K562 (cell line): Measurements from ENCODE around the gene KIZ. TPM values are rescaled to one million over a fixed set of nuclear protein-coding genes. Genes with fewer than 3 reads are reported as not detected.

Experiments used
- ATAC-seq: fragments of 200-7000 bp; cut with Tn5 transposase; 3 replicates; pipeline ENCODE4 v1.9.1; 2020; ENCODE audit warnings: moderate library complexity
- BruUV-seq: library from RNA; stranded (reverse); fragments of 400-500 nt; replicated peaks from 2 replicates; lab custom pipeline; 2021; lab: Mats Ljungman, UMichigan
- CTCF ChIA-PET: fragments of 300-600 bp; formaldehyde crosslinking; extraction: SDS; loops from one replicate; lab custom pipeline; 2021; ENCODE audit warnings: low intra/inter-chr PET ratio; lab: Yijun Ruan, JAX
- POLR2A ChIA-PET: fragments of 300-600, 350-650 bp; sonication (Branson Sonifier 250); formaldehyde crosslinking; extraction: SDS; loops from one replicate; lab custom pipeline; 2021; ENCODE audit warnings: antibody characterized with exemption, inconsistent platforms; lab: Yijun Ruan, JAX
- DNase-seq, 4 experiments: peaks; one replicate each; pipeline versions ENCODE4 v3.0.0 to v3.0.0-alpha.2; 2011 to 2018; ENCODE audit warnings: low spot score in 3 of 4, mixed read lengths in 3 of 4; ENCODE audit errors: extremely low read depth in 1 of 4
- FAIRE-seq: peaks from 2 replicates; lab custom pipeline; 2011; peaks lifted over from hg19 to GRCh38; lab: Jason Lieb, UNC
- H2AFZ ChIP-seq: 2 replicates; pipeline ENCODE4 v1.6.0; 2011; ENCODE audit warnings: low read depth, low read length, control low read depth, inconsistent platforms
- H3K27ac ChIP-seq: fragments of 200-600 bp; 3 replicates; pipeline ENCODE4 v1.8.0; 2011; ENCODE audit warnings: low read depth, mild to moderate bottlenecking, control low read depth, inconsistent platforms, low read length, moderate library complexity, mixed read lengths; ENCODE audit errors: extremely low read depth
- H3K27me3 ChIP-seq, 2 experiments: fragments of 300-600 bp in 1 of 2; 2 replicates in 1 of 2; 3 replicates in 1 of 2; pipeline versions ENCODE4 v1.6.0 to v1.8.0; 2011; ENCODE audit warnings: inconsistent platforms in 2 of 2, low read length in 2 of 2, mild to moderate bottlenecking in 1 of 2, mixed read lengths in 1 of 2, moderate library complexity in 1 of 2; ENCODE audit not compliant: control insufficient read depth in 2 of 2, insufficient read depth in 2 of 2
- H3K36me3 ChIP-seq: fragments of 300-600 bp; 3 replicates; pipeline ENCODE4 v1.8.0; 2011; ENCODE audit warnings: mild to moderate bottlenecking, low read length, inconsistent platforms; ENCODE audit not compliant: control insufficient read depth, insufficient read depth
- H3K4me1 ChIP-seq, 2 experiments: fragments of 200-600 bp in 1 of 2; replicated peaks in 1 of 2; 2 replicates in 1 of 2; 3 replicates in 1 of 2; pipeline versions ENCODE4 v1.5.1 to v1.8.0; 2011; ENCODE audit warnings: inconsistent platforms in 2 of 2, low read length in 2 of 2, mild to moderate bottlenecking in 1 of 2, mixed read lengths in 1 of 2, moderate library complexity in 1 of 2; ENCODE audit not compliant: control insufficient read depth in 2 of 2, insufficient read depth in 2 of 2
- H3K4me2 ChIP-seq: 2 replicates; pipeline ENCODE4 v1.6.1; 2011; ENCODE audit warnings: low read length, control low read depth, inconsistent platforms, mixed read lengths; ENCODE audit not compliant: insufficient read depth
- H3K4me3 ChIP-seq: fragments of 200-600 bp; sonication (generic), shearing (Covaris generic); 2 replicates; pipeline ENCODE4 v1.5.1; 2016; ENCODE audit warnings: control low read depth, inconsistent platforms
- H3K79me2 ChIP-seq: fragments of 200-600 bp; 3 replicates; pipeline ENCODE4 v1.8.0; 2011; ENCODE audit warnings: low read length, inconsistent platforms; ENCODE audit not compliant: control insufficient read depth, insufficient read depth
- H3K9ac ChIP-seq, 2 experiments: 2 replicates each; pipeline versions ENCODE4 v1.6.0 to v1.6.1; 2011; ENCODE audit warnings: low read depth in 2 of 2, low read length in 2 of 2, control low read depth in 1 of 2, inconsistent platforms in 1 of 2, mild to moderate bottlenecking in 1 of 2, mixed read lengths in 1 of 2; ENCODE audit not compliant: insufficient read depth in 1 of 2
- H3K9me1 ChIP-seq: one replicate; pipeline ENCODE4 v1.6.0; 2011; ENCODE audit warnings: inconsistent platforms, mild to moderate bottlenecking, low read length, moderate library complexity; ENCODE audit not compliant: control insufficient read depth, insufficient read depth
- H3K9me3 ChIP-seq: replicated peaks from 2 replicates; pipeline ENCODE4 v1.5.1; 2011; ENCODE audit warnings: low read depth, low read length, inconsistent platforms; ENCODE audit not compliant: control insufficient read depth, insufficient read depth
- H4K20me1 ChIP-seq: replicated peaks from 2 replicates; pipeline ENCODE4 v1.6.1; 2011; ENCODE audit warnings: low read length, inconsistent platforms, mixed read lengths; ENCODE audit not compliant: control insufficient read depth, insufficient read depth
- C11orf30 ChIP-seq: fragments of 450-650 bp; IDR thresholded peaks from 2 replicates; pipeline ENCODE4 v1.6.1; 2016; ENCODE audit warnings: low read depth, mild to moderate bottlenecking
- EGR1 ChIP-seq: fragments of 450-650 bp; conservative IDR thresholded peaks from 2 replicates; pipeline ENCODE4 v1.6.1; 2017; ENCODE audit warnings: mild to moderate bottlenecking
- POLR3G ChIP-seq: IDR thresholded peaks from 2 replicates; pipeline ENCODE4 v1.6.1; 2011; ENCODE audit not compliant: insufficient read length, insufficient replicate concordance; ENCODE audit errors: extremely low read depth
- ZNF316 ChIP-seq: fragments of 450-650 bp; IDR thresholded peaks from 2 replicates; pipeline ENCODE4 v1.6.1; 2016
- ZNF57 ChIP-seq: fragments of 450-650 bp; formaldehyde crosslinking; IDR thresholded peaks from 2 replicates; pipeline ENCODE4 v1.4.0; 2020; ENCODE audit warnings: mild to moderate bottlenecking, moderate library complexity
- WGBS: fragments of 100-300 bp; shearing (Covaris generic); methylation state at CpG from one replicate; pipeline ENCODE4 v1.1.6; 2016; ENCODE audit warnings: low coverage, mixed read lengths; ENCODE audit not compliant: insufficient coverage; ENCODE audit errors: missing lambda C conversion rate; 5-methylcytosine and 5-hydroxymethylcytosine counted together
- in situ Hi-C: fragments of 300-500 bp; cut with MboI; formaldehyde crosslinking; loops from 4 replicates; pipeline ENCODE4 v1.15.0; 2018; ENCODE audit warnings: inconsistent platforms, mixed read lengths
- intact Hi-C: fragments of 100-400 bp; cut with micrococcal nuclease; formaldehyde crosslinking; loops from 2 replicates; pipeline ENCODE4 v1.14.2; 2022
- polyA plus RNA-seq, 8 experiments: library from polyadenylated mRNA; depleted of rRNA in 4 of 8; stranded (reverse) in 5 of 8; unstranded in 3 of 8; fragments of >200 nt; fragmentation: Nextera tagmentation in 2 of 8; fragmentation: Illumina TruSeq in 1 of 8; extraction: Ambion mirVana in 2 of 8; extraction: Trizol in 1 of 8; gene quantifications; 2 replicates each; pipeline versions ENCODE4 v1.2.1 to v1.2.3, GENCODE V29; 2011 to 2014; ENCODE audit warnings: inconsistent platforms in 1 of 8, missing spikeins in 1 of 8
- total RNA-seq, 7 experiments: library from RNA; depleted of rRNA in 6 of 7; stranded (reverse); fragments of >200 nt in 6 of 7; fragmentation: Illumina TruSeq in 2 of 7; extraction: Trizol in 2 of 7; gene quantifications; 2 replicates each; pipeline versions ENCODE4 v1.2.1 to v1.2.3, GENCODE V29; 2011 to 2021; ENCODE audit warnings: low replicate concordance in 1 of 7

Gene KIZ
- total and polyA plus RNA-seq, 9 of the 15 experiments (the other 6 are each of a cell fraction or from before 2014, with no cell fraction given), result 4.9 to 21.1 (median 13.5) TPM

GRCh38 chr20:21118138-21118537 lies 7.7 kb upstream of the KIZ start:
- H3K4me3 ChIP-seq, result no peak overlapping the region
- intact Hi-C loops, result no loop called here
- H3K9me1 ChIP-seq, result no peaks in the 10 kb centered on the region
- H3K27ac ChIP-seq, result no peak overlapping the region
- no TSS peak for BruUV-seq
- TF ChIP-seq POLR3G, result no peak
- TF ChIP-seq EGR1, result peak; percentile 26; the same call in 1 of the 2 replicates
- no peaks in the 10 kb centered on the region for H3K79me2 ChIP-seq
- ChIA-PET CTCF (no interaction called here), POLR2A (interaction anchor here (0.7 kb wide), 1 partner anchor 34 kb away, joined by 5 read pairs; no protein-coding TSS in a partner anchor)
- no peaks in the 10 kb centered on the region for H3K27me3 ChIP-seq
- no peak overlapping the region for H3K4me2 ChIP-seq
- no peaks in the 10 kb centered on the region for H3K9me3 ChIP-seq
- H2AFZ ChIP-seq, result peak overlapping the region; percentile 76; the same call in 1 of the 2 replicates
- no peaks in the 10 kb centered on the region for H3K36me3 ChIP-seq
- no peaks in the 10 kb centered on the region; a peak in 1 of 5 replicates for H3K4me1 ChIP-seq
- ATAC-seq (no peak), FAIRE-seq (no peak), DNase-seq (peak in 1 of 4 experiments; percentile 14)
- H3K9ac ChIP-seq, result no peak overlapping the region
- no peaks in the 10 kb centered on the region for H4K20me1 ChIP-seq
- in situ Hi-C loops, result no loop called here
- 3% methylated on average over 3 of the region's 4 CpGs for WGBS

- no peaks in the 10 kb centered on the region for H3K36me3 ChIP-seq
- 0 out of 2 replicates have a peak overlapping the region, but pooled peaks have one; percentile 76 for H2AFZ ChIP-seq
- BruUV-seq, result no TSS peak
- DNase-seq, result no peak
- intact Hi-C loops, result no loop called here
- H3K4me1 ChIP-seq, result no peaks in the 10 kb centered on the region; a peak in 1 of 5 replicates
- H3K9me1 ChIP-seq, result no peaks in the 10 kb centered on the region
- H3K9me3 ChIP-seq, result no peaks in the 10 kb centered on the region
- in situ Hi-C loops, result no loop called here
- H3K4me2 ChIP-seq, result no peak overlapping the region
- no peaks in the 10 kb centered on the region for H4K20me1 ChIP-seq
- no peak for ATAC-seq
- TF ChIP-seq C11orf30, result 0 out of 2 replicates have a peak, but pooled peaks have one; percentile 4
- peak; percentile 28; the same call in 1 of the 2 replicates for TF ChIP-seq ZNF316
- no peak for TF ChIP-seq ZNF57
- TF ChIP-seq, all 486 proteins: peak for 2
- no peak overlapping the region for H3K9ac ChIP-seq
- H3K79me2 ChIP-seq, result no peaks in the 10 kb centered on the region
- ChIA-PET POLR2A (no interaction called here), CTCF (no interaction called here)
- 8% methylated on average over 2 of the region's 2 CpGs for WGBS
- H3K4me3 ChIP-seq, result no peak overlapping the region
- no peaks in the 10 kb centered on the region for H3K27me3 ChIP-seq
- H3K27ac ChIP-seq, result no peak overlapping the region
- no peak for FAIRE-seq
Measured at GRCh38 chr20:21118782-21119181, 7.1 kb upstream of the KIZ start.
